ENCODE measurements around the gene SPRTN.

SPRTN gene

DNA sequence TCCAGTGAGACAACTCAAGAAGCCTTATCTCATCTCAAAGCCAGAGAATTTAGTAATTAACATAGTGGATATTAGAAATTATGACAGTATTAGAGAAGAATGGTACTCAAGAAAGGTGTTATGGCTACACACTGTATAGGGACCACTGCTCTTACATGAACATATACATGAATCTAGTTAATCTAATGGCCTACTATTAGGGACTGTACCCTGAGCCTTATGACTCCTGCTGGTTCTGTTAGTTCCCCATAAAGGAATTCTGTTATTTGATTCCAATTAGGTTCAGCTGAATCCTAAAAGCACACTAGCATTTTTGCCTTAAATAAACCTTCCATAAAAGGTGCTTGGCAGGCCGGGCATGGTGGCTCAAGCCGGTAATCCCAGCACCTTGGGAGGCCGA, 44.3 kb downstream of the SPRTN start:
- Histone ChIP-seq H4K20me1 (ENCODE audit: insufficient read depth, low read length) (peaks cover 94% of the 10 kb centered on the region), H3K4me1 (ENCODE audit: low read length) (no peaks in the 10 kb centered on the region), H3K4me2 (ENCODE audit: low read length) (no peak overlapping the region), H3K9me3 (ENCODE audit: insufficient read depth, low read length) (no peaks in the 10 kb centered on the region), H3K4me3 (ENCODE audit: low read length) (no peak overlapping the region), H3K27me3 (ENCODE audit: low read depth, low read length) (no peaks in the 10 kb centered on the region), H2AFZ (ENCODE audit: low read depth, low read length) (no peak overlapping the region), H3K36me3 (replicated peaks; ENCODE audit: low read depth, low read length) (peaks cover 3% of the 10 kb centered on the region), H3K9ac (ENCODE audit: low read length) (no peak overlapping the region), H3K79me2 (ENCODE audit: low read length) (peaks cover 74% of the 10 kb centered on the region), H3K27ac (ENCODE audit: low read length) (no peak overlapping the region)
- TF ChIP-seq EZH2phosphoT487 (IDR thresholded peaks at IDR 0.05; ENCODE audit: low read depth) (no peak), CTCF (IDR thresholded peaks at IDR 0.05; ENCODE audit: low read depth, low read length) (no peak)

DNA sequence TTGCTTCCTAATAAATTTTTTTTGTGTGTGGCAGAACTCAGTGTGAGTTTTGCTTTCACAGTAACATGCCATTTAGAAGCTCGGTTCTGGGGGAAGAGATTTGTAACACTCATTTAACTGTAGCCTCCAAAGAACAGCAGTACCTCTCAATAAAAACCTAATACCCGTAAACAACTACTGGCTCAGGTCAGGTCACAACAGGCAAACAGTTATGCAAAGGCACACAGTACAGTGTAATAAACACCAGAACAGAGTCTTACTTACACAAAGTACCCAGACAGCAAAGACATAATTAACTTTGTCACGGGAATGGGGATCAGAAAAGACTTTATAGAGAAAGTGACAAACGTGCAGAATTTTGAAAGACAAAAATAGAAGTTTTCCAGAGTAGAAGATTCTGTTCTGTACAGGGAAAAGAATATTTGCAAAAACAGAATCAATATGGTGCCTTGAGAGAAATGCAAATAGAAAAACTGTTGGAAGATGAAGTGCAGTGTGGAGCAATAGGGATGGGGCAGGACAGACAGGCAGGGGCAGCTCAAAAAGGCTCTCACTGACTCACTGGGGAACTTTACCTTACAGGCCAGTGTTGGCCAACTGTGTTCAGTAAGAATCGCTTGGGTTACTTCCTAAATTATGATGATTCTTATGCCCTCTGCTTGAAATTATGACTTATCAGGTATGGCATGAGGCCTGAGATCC, 45.2 kb downstream of the SPRTN start:
- Histone ChIP-seq H2AFZ (ENCODE audit: low read depth, low read length) (no peak overlapping the region), H3K27me3 (ENCODE audit: low read depth, low read length) (no peaks in the 10 kb centered on the region), H3K4me2 (ENCODE audit: low read length) (no peak overlapping the region), H3K79me2 (ENCODE audit: low read length) (peaks cover 76% of the 10 kb centered on the region), H3K4me1 (ENCODE audit: low read length) (no peaks in the 10 kb centered on the region), H3K9me3 (ENCODE audit: insufficient read depth, low read length) (no peaks in the 10 kb centered on the region), H3K4me3 (ENCODE audit: low read length) (no peak overlapping the region), H3K9ac (ENCODE audit: low read length) (no peak overlapping the region), H3K27ac (ENCODE audit: low read length) (no peak overlapping the region), H3K36me3 (replicated peaks; ENCODE audit: low read depth, low read length) (peaks cover 3% of the 10 kb centered on the region), H4K20me1 (ENCODE audit: insufficient read depth, low read length) (peaks cover 95% of the 10 kb centered on the region)
- TF ChIP-seq EZH2phosphoT487 (IDR thresholded peaks at IDR 0.05; ENCODE audit: low read depth) (no peak), CTCF (IDR thresholded peaks at IDR 0.05; ENCODE audit: low read depth, low read length) (no peak)

GRCh38 chr1:231384696-231385415, 46.8 kb downstream of the SPRTN start:
- peaks cover 75% of the 10 kb centered on the region for H3K79me2 ChIP-seq (ENCODE audit: low read length)
- peaks cover under 1% of the 10 kb centered on the region for H3K4me1 ChIP-seq (ENCODE audit: low read length)
- no peak overlapping the region for H3K9ac ChIP-seq (ENCODE audit: low read length)

More at GRCh38 chr1:231384696-231385415, 46.8 kb downstream of the SPRTN start:
- Histone ChIP-seq H3K4me3 (ENCODE audit: low read length) (no peak overlapping the region), H4K20me1 (ENCODE audit: insufficient read depth, low read length) (peaks cover 94% of the 10 kb centered on the region), H2AFZ (ENCODE audit: low read depth, low read length) (no peak overlapping the region), H3K27ac (ENCODE audit: low read length) (no peak overlapping the region), H3K27me3 (ENCODE audit: low read depth, low read length) (no peaks in the 10 kb centered on the region), H3K36me3 (replicated peaks; ENCODE audit: low read depth, low read length) (peaks cover 10% of the 10 kb centered on the region), H3K4me2 (ENCODE audit: low read length) (no peak overlapping the region), H3K9me3 (ENCODE audit: insufficient read depth, low read length) (no peaks in the 10 kb centered on the region)
- no peak for TF ChIP-seq EZH2phosphoT487 (IDR thresholded peaks at IDR 0.05; ENCODE audit: low read depth)
- no peak for TF ChIP-seq CTCF (IDR thresholded peaks at IDR 0.05; ENCODE audit: low read depth, low read length)

All from OCI-LY3 (cell line).